Measurements from ENCODE around the gene CHRNA4.
"Not testable (repeated sequence)": the region's sequence is repeated elsewhere in the genome, so short reads cannot be mapped to it uniquely, and the experiment has no call there.

Gene CHRNA4

DNA sequence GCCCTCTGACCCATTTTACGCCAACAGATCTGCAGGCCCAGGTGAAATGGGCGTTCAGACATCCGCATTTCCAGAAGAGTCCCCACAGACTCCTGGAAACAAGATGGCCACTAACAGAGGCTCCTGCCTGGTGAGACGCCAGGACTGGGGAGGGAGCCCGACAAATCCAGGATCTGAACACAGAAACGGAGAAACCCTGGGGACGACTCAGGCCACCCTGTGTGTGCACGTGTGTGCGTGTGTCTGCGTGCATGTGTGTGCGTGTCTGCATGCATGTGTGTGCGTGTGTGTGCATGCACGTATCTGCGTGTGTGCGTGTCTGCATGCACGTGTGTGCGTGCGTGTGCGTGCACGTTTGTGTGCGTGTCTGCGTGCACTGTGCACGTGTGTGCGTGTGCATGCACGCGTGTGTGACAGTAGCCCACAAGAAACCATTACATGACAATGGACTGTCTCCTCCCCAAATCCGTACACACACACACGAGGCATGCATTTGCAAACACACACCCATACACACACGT is 24.9 kb downstream of the CHRNA4 start:
- no peak for DNase-seq (ENCODE audit: low read depth in 1 of 2, low spot score in 1 of 2)

DNA sequence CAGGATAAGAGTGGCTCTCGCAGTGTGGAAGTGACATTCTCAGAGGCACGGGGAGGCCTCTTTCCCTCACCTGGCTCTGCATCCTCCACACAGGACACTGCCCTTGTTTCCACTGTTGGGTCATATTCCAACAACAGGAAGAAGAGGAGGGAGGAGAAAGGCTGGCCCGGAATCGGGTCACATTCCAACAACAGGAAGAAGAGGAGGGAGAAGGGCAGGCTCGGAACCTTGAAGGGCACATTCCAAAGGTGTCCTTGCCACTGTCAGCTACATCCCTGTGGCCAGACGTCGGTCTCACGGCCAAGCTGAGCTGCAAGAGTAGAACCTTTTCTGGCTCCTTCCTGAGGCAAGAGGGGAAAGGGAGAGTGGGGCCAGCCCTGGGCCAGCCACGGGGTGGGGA is 25.4 kb downstream of the CHRNA4 start:
- no peak for DNase-seq (ENCODE audit: low read depth in 1 of 2, low spot score in 1 of 2)

DNA sequence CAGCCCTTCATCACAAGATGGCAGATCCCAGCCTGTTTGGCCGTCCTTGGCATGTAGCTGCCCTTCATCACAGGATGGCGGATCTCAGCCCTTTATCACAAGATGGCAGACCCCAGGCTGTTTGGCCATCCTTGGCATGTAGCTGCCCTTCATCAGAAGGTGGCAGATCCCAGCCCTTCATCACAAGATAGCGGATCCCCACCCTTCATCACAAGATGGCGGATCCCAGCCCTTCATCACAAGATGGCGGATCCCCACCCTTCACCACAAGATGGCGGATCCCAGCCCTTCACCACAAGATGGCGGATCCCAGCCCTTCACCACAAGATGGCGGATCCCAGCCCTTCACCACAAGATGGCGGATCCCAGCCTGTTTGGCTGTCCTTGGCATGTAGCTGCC is 26.1 kb downstream of the CHRNA4 start:
- not testable (repeated sequence) for DNase-seq (ENCODE audit: low read depth in 1 of 2, low spot score in 1 of 2)

DNA sequence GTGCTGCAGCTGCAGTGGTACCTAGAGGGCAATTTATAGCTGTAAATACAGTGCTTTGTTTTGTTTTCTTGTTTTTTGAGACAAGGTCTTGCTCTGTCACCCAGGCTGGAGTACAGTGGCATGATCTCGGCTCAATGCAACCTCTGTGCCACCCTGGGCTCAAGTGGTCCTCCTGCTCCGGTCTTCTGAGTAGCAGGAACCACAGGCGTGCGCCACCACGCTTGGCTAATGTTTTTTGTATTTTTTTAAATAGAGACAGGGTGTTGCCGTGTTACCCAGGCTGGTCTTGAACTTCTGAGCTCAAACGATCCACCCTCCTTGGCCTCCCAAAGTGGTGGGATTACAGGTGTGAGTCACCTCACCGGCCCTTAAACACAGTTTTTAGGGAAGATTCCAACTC is 26.8 kb downstream of the CHRNA4 start:
- DNase-seq (ENCODE audit: low read depth in 1 of 2, low spot score in 1 of 2): no peak

- no peak for DNase-seq (ENCODE audit: low read depth in 1 of 2, low spot score in 1 of 2)
Observed at GRCh38 chr20:63333241-63333836, 27.8 kb downstream of the CHRNA4 start.

GRCh38 chr20:63332488-63333240 is 28.5 kb downstream of the CHRNA4 start:
- no peak for DNase-seq (ENCODE audit: low read depth in 1 of 2, low spot score in 1 of 2)

- no peak for DNase-seq (ENCODE audit: low read depth in 1 of 2, low spot score in 1 of 2)
Observed at GRCh38 chr20:63331741-63332400, 29.3 kb downstream of the CHRNA4 start.

DNA sequence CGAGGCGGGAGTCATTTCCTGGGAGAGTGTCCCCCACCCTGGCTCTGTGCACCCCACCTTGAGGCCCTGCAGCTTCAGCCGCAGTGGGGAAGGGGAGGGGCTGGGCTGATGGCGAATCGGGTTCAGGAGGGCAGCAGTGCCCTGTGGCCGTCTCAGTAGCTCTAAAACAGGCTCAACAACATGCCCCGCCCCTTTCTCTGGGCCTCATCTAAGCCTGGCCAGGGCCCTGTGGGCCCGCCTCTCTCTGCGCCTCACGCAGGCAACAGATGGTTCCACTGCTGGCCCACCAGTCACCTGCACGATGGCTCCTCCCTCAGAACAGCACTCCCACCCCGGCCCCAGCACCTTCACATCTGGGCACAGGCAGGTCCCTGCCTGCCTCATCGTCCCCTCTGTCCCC is 30.2 kb downstream of the CHRNA4 start:
- DNase-seq (ENCODE audit: low read depth in 1 of 2, low spot score in 1 of 2): no peak

- DNase-seq (ENCODE audit: low read depth in 1 of 2, low spot score in 1 of 2): no peak
Observed at GRCh38 chr20:63330084-63330760, 30.9 kb downstream of the CHRNA4 start.

GRCh38 chr20:63329331-63330083 is 31.6 kb downstream of the CHRNA4 start:
- no peak for DNase-seq (ENCODE audit: low read depth in 1 of 2, low spot score in 1 of 2)

DNA sequence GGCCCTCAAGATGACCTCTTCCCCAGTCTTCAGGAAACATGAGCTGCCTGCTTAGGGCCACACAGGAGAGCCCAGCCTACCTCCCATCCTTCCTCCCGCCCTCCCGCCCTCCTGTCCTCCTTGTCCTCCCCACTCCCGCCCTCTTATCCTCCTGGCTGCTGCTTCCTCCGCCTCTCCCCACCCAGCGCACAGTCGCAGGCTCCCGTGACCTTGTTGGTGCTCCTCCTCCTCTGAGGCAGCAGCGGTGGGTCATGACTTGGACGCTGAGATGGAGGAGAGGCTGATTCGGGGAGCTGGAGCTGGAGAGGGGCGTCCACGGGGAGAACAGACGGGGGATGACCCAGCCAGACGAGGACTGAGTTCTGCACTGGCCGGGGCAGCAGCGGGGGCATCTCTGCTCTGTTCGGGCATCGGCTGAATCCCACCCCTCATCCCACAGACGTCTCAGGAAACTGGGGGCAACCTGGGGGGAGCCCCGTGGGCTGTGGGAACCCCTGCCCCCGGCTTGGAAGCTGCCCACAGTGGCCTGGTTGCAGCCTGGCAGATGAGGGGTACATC is 32.4 kb downstream of the CHRNA4 start:
- no peak for DNase-seq (ENCODE audit: low read depth in 1 of 2, low spot score in 1 of 2)

- DNase-seq (ENCODE audit: low read depth in 1 of 2, low spot score in 1 of 2): no peak
Observed at GRCh38 chr20:63328026-63328700, 33.0 kb downstream of the CHRNA4 start.

DNA sequence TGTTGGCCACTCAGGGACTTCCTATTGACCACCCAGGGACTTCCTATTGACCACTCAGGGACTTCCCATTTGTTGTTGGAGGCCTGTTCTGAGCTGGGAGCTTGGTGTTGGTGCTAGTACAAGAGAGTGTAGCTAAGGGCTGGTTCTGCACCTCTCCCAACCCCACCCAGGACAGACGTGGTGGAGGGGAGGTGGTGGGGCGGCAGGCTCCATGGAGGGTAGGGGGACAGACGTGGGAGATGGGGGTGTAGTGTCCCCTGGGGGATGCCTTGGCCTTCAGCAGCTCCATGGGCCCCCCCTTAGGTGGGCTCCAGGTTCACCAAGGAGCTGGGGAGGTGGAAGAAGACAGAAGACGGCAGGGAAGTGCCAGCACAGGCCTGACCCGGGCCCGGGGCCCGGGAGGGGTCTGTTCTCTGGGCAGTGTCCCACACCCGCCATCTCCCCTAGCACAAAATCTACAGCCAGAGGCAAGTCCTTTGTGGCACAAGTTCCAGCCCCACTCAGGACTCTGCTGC is 33.9 kb downstream of the CHRNA4 start:
- DNase-seq (ENCODE audit: low read depth in 1 of 2, low spot score in 1 of 2): no peak

GRCh38 chr20:63326314-63327230 is 34.6 kb downstream of the CHRNA4 start:
- no peak for DNase-seq (ENCODE audit: low read depth in 1 of 2, low spot score in 1 of 2)

DNA sequence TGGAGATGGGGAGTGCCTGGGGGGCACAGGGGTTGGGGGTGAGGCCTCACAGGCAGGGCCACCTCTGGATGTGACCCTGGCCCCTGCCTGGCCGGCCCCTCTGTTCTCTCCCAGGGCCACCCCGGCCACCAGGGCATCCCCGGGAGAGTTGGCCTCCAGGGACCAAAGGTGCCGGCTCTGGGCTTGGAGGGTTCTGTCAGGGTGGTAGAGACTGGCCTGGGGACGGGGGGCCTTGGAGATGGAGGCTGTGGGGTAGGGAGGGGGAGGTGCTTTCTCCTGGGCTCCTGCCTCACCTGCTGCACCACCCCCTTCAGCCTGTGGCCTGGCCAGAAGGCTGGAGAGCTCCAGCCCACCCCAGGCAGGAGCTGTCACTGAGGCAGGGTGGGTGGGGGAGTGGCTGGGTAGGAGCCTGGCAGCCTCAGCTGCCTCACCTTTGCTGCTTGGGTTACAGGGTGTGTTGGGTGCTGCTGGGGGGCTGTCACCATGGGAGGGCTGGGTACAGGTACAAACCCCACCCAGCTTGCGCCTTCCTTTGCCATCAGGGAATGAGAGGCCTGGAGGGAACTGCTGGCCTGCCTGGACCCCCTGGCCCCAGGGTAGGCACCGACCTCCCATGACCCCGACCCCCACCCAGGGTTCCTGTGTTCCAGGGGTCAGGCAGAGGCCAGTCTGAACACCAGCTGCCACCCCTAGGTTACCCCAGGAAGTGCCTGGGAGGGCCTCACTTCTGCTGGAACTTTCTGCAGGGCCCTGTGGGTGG is 35.4 kb downstream of the CHRNA4 start:
- no peak for DNase-seq (ENCODE audit: low read depth in 1 of 2, low spot score in 1 of 2)

DNA sequence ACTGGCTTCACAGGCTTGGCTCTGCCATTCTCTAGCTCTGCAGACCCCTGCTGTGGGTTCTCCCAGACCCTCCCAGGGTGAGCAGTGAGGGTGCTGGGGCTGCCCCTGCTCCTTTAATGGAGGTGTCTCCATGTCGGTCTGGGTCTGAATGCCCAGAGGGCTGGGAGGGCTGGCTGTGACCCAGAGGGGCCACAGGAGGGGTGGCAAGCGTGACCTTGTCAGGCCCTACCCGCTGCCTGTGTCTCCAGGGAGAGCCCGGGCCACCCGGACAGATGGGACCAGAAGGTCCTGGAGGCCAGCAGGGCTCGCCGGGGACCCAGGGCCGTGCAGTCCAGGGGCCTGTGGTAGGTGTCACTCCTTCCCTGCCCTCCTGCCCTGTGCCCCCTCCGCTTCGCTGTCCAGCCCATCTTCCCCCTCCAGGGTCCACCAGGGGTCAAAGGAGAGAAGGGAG is 36.1 kb downstream of the CHRNA4 start:
- DNase-seq (ENCODE audit: low read depth in 1 of 2, low spot score in 1 of 2): no peak

DNA sequence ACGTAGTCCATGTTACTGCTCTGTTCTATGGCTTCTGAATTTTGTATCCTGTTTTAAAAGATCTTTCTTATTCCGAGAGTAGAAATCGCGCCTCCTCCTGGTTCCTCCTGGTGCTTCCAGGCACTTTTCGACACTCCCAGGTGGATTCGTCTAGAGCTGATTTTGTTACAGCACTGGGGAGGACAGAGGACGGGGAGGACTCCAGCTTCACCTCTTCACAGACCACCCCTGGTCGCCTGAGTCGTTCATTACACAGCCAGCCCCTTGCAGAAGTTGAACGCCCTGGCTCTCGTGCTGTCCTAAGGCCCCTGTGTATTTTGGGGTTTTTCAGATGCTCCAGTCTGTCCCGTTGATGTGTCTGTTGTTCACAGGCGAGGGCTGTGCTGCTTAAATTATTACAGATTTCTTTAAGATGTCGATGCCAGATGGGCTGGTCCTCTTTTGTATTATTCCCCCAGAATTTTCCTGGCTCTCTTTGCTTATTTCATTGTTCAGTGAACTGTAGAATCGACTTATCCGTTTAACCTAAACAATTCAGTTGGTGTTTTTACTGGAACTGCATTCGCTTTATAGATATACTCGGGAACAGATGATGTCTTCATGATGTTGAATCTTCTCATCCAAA is 37.7 kb downstream of the CHRNA4 start:
- no peak for DNase-seq (ENCODE audit: low read depth in 1 of 2, low spot score in 1 of 2)

DNA sequence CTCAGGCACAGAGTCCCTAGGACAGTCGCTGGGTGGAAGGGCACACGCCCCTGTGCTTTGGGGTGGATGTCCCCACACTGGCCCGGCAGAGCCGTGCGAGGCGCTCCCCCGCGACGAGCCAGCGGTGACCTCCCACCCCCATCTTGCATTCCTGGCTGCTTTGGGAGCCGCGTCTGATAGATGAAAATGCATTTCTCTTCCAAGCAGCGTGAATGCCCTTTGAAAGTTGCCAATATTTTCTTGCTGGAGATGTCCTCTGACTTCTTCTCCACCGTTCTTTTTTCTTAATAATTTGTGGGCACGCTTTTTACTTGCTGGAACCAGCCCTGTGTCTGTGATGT is 38.2 kb downstream of the CHRNA4 start:
- no peak for DNase-seq (ENCODE audit: low read depth in 1 of 2, low spot score in 1 of 2)
